B cell (primary cell): ENCODE measurements around the gene POLR1G. TPM values are rescaled to one million over a fixed set of nuclear protein-coding genes. Genes with fewer than 3 reads are reported as not detected.

ENCODE experiments used
- ATAC-seq: fragments of 200-7000 bp; cut with Tn5 transposase; one replicate; pipeline ENCODE4 v1.10.0; 2021; ENCODE audit warnings: low read depth, mild to moderate bottlenecking, moderate number of reproducible peaks, moderate library complexity
- CTCF ChIA-PET: fragments of 350-600 bp; sonication (Branson Sonifier 250); formaldehyde crosslinking; loops from one replicate; lab custom pipeline; 2021; ENCODE audit warnings: antibody characterized with exemption, inconsistent platforms; lab: Charles Lee
- POLR2A ChIA-PET: fragments of 350-600 bp; sonication (Branson Sonifier 250); formaldehyde crosslinking; loops from one replicate; lab custom pipeline; 2021; ENCODE audit warnings: antibody characterized with exemption; lab: Charles Lee
- DNase-seq: peaks from one replicate; pipeline ENCODE4 v3.0.0; 2013
- H2AFZ ChIP-seq: 2 replicates; pipeline ENCODE4 v1.6.1; 2012; ENCODE audit warnings: mild to moderate bottlenecking, low read depth, low read length; ENCODE audit not compliant: insufficient read depth, poor library complexity, severe bottlenecking
- H3K27ac ChIP-seq, 2 donors: 1 replicate in 1 of 2; 2 replicates in 1 of 2; pipeline ENCODE4 v1.5.1; 2012 to 2013; ENCODE audit warnings: low read length in 2 of 2, mild to moderate bottlenecking in 2 of 2, moderate library complexity in 1 of 2
- H3K27me3 ChIP-seq, 4 experiments: fragments of 200-600 bp in 1 of 4; sonication (generic) in 1 of 4; replicated peaks in 1 of 4; 1 replicate in 2 of 4; 2 replicates in 2 of 4; pipeline versions ENCODE4 v1.6.1 to v1.7.0; 2013 to 2016; ENCODE audit warnings: low read length in 3 of 4, mild to moderate bottlenecking in 2 of 4, mixed read lengths in 1 of 4, moderate library complexity in 1 of 4; ENCODE audit not compliant: insufficient read depth in 4 of 4, control insufficient read depth in 3 of 4; ENCODE audit errors: control extremely low read depth in 1 of 4
- H3K36me3 ChIP-seq, 2 experiments: replicated peaks in 1 of 2; 1 replicate in 1 of 2; 2 replicates in 1 of 2; pipeline versions ENCODE4 v1.6.1 to v1.7.1; 2013; ENCODE audit warnings: low read length in 1 of 2; ENCODE audit not compliant: insufficient read depth in 2 of 2, control insufficient read depth in 1 of 2; ENCODE audit errors: control extremely low read depth in 1 of 2, extremely low read depth in 1 of 2
- H3K4me1 ChIP-seq, 2 donors: fragments of 200-600 bp in 1 of 2; sonication (generic) in 1 of 2; 1 replicate in 1 of 2; 2 replicates in 1 of 2; pipeline versions ENCODE4 v1.5.1 to v1.6.1; 2013 to 2017; ENCODE audit warnings: low read length in 2 of 2; ENCODE audit not compliant: control insufficient read depth in 2 of 2, insufficient read depth in 2 of 2
- H3K4me2 ChIP-seq: replicated peaks from 2 replicates; pipeline ENCODE3; 2012; ENCODE audit warnings: mild to moderate bottlenecking, low read depth, low read length; ENCODE audit not compliant: poor library complexity, severe bottlenecking
- H3K4me3 ChIP-seq, 5 experiments: fragments of 200-600 bp in 1 of 5; sonication (generic) in 1 of 5; 1 replicate in 3 of 5; 2 replicates in 2 of 5; pipeline versions ENCODE4 v1.5.1 to v1.7.0; 2011 to 2016; ENCODE audit warnings: low read length in 4 of 5, mild to moderate bottlenecking in 4 of 5, low read depth in 2 of 5, control low read depth in 1 of 5, moderate library complexity in 1 of 5; ENCODE audit not compliant: insufficient read depth in 1 of 5; ENCODE audit errors: control extremely low read depth in 1 of 5, extremely low read depth in 1 of 5
- H3K79me2 ChIP-seq: fragments of 200-600 bp; sonication (generic); one replicate; pipeline ENCODE4 v1.6.0; 2016; ENCODE audit warnings: low read length; ENCODE audit not compliant: control insufficient read depth, insufficient read depth
- H3K9ac ChIP-seq: fragments of 200-600 bp; sonication (generic); 2 replicates; pipeline ENCODE4 v1.6.1; 2017; ENCODE audit warnings: mild to moderate bottlenecking, low read length, moderate library complexity
- H3K9me3 ChIP-seq, 3 donors: one replicate each; pipeline versions ENCODE4 v1.6.1 to v1.7.1; 2013; ENCODE audit warnings: low read length in 2 of 3; ENCODE audit not compliant: control insufficient read depth in 2 of 3, insufficient read depth in 1 of 3; ENCODE audit errors: control extremely low read depth in 1 of 3
- H4K20me1 ChIP-seq: 2 replicates; pipeline ENCODE4 v1.6.0; 2012; ENCODE audit warnings: mild to moderate bottlenecking, low read length; ENCODE audit not compliant: insufficient read depth, control insufficient read depth, poor library complexity, severe bottlenecking
- H3K27ac Mint-ChIP-seq: one replicate; pipeline ENCODE4 v1.8.0; 2021; ENCODE audit warnings: mixed read lengths
- H3K27me3 Mint-ChIP-seq: one replicate; pipeline ENCODE4 v1.8.0; 2021; ENCODE audit warnings: mixed read lengths
- H3K4me1 Mint-ChIP-seq: one replicate; pipeline ENCODE4 v1.8.0; 2021; ENCODE audit warnings: mixed read lengths
- H3K4me3 Mint-ChIP-seq: one replicate; pipeline ENCODE4 v1.8.0; 2021; ENCODE audit warnings: mixed read lengths
- H3K9me3 Mint-ChIP-seq: one replicate; pipeline ENCODE4 v1.8.0; 2022; ENCODE audit warnings: mixed read lengths; ENCODE audit not compliant: insufficient read depth
- EZH2 ChIP-seq: IDR thresholded peaks from 2 replicates; pipeline ENCODE4 v1.6.1; 2012; ENCODE audit warnings: borderline replicate concordance, low read depth, mild to moderate bottlenecking, moderate library complexity, low read length; ENCODE audit not compliant: insufficient read depth, poor library complexity, severe bottlenecking
- WGBS: methylation state at CpG from one replicate; pipeline ENCODE4 v1.1.5; 2013; ENCODE audit warnings: missing lambda C conversion rate; ENCODE audit not compliant: insufficient coverage; 5-methylcytosine and 5-hydroxymethylcytosine counted together
- intact Hi-C: fragments of 100-400 bp; cut with micrococcal nuclease; formaldehyde crosslinking; loops from one replicate; pipeline ENCODE4 v1.10.0; 2022
- polyA plus RNA-seq: library from polyadenylated mRNA; depleted of rRNA; stranded (reverse); fragments of >200 nt; gene quantifications from 2 replicates; pipeline ENCODE4 v1.2.3, GENCODE V29; 2012
- total RNA-seq, 2 donors: library from RNA; stranded (reverse); fragments of 120-200 nt in 1 of 2; gene quantifications; 1 replicate in 1 of 2; 2 replicates in 1 of 2; pipeline versions ENCODE4 v1.2.3 to v1.2.4, GENCODE V29; 2013 to 2022
- TF ChIP-seq, protein P1 (sequence below): fragments of 200-600 bp; IDR thresholded peaks from one replicate; pipeline ENCODE4 v1.8.0; 2022; ENCODE audit warnings: antibody characterized with exemption, mild to moderate bottlenecking

The POLR1G gene
- total and polyA plus RNA-seq, 2 donors (not counting 1 experiment from before 2014, with no cell fraction given): 2.1 to 4.3 TPM

DNA sequence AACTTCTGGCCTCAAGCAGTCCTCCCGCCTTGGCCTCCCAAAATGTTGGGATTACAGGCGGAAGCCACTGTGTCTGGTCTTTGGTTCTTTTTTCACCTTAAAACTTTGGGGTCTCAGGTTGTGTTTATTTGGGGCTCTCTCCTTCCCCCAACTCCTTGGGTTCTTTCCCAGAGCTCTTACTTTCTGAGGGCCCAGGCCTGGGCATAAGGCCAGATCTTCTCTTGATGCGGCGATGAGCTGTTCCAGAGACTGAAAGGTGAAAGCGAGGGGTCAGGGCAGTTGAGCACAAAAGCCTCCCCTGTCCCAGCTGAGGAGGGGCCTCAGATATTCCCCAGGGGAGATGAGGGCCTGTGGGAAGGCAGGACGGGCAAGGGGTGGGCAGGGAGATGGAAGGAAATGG lies 7.1 kb downstream of the POLR1G start:
- intact Hi-C loops: no loop called here
- WGBS: 95% methylated on average over 6 of the region's 6 CpGs
- H3K27ac ChIP-seq: no peak overlapping the region
- H3K27ac Mint-ChIP-seq: no peak overlapping the region
- H3K27me3 ChIP-seq: no peaks in the 10 kb centered on the region
- no peak overlapping the region for H3K9ac ChIP-seq
- peaks cover 3 to 33% of the 10 kb centered on the region in 2 experiments for H3K36me3 ChIP-seq
- ATAC-seq (no peak), DNase-seq (no peak)
- H3K4me3 Mint-ChIP-seq: no peak overlapping the region
- no peak overlapping the region for H2AFZ ChIP-seq
- H3K4me1 ChIP-seq: peaks cover under 1 to 9% of the 10 kb centered on the region in 2 donors
- peaks cover 4% of the 10 kb centered on the region for H4K20me1 ChIP-seq
- H3K4me1 Mint-ChIP-seq: peaks cover 10% of the 10 kb centered on the region
- H3K4me3 ChIP-seq: no peak overlapping the region
- H3K9me3 Mint-ChIP-seq: no peaks in the 10 kb centered on the region
- TF ChIP-seq EZH2: no peak
- TF ChIP-seq, protein P1, sequence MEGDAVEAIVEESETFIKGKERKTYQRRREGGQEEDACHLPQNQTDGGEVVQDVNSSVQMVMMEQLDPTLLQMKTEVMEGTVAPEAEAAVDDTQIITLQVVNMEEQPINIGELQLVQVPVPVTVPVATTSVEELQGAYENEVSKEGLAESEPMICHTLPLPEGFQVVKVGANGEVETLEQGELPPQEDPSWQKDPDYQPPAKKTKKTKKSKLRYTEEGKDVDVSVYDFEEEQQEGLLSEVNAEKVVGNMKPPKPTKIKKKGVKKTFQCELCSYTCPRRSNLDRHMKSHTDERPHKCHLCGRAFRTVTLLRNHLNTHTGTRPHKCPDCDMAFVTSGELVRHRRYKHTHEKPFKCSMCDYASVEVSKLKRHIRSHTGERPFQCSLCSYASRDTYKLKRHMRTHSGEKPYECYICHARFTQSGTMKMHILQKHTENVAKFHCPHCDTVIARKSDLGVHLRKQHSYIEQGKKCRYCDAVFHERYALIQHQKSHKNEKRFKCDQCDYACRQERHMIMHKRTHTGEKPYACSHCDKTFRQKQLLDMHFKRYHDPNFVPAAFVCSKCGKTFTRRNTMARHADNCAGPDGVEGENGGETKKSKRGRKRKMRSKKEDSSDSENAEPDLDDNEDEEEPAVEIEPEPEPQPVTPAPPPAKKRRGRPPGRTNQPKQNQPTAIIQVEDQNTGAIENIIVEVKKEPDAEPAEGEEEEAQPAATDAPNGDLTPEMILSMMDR: no peak
- no peak overlapping the region for H3K4me2 ChIP-seq
- H3K9me3 ChIP-seq: no peaks in the 10 kb centered on the region
- ChIA-PET CTCF (interaction anchor here (3.7 kb wide), 1 partner anchor 27 kb away, joined by 12 read pairs; no protein-coding TSS in a partner anchor), POLR2A (interaction anchor here (0.6 kb wide), 1 partner anchor 43 kb away, joined by 3 read pairs; no protein-coding TSS in a partner anchor)
- no peaks in the 10 kb centered on the region for H3K27me3 Mint-ChIP-seq
- peaks cover 18% of the 10 kb centered on the region for H3K79me2 ChIP-seq

DNA sequence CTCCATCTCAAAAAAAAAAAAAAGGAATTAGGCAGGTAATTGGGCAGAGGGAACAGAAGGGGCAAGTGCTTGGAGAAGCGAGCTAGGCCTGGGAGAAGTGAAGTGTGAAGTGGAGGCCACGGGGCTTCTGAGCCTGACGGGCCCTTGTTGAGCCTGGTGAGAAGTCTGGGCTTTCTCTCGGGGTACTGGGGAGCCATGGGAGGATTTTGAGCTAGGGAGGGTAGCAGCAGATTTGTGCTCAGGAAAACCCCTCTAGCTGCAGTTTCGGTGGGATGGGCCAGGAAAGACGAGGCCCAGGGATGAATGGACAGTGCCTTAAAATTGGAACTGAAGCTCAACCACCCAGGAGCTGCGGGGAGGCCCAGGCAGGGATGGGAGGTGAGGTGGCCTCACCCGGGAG lies 8.0 kb downstream of the POLR1G start:
- Histone ChIP-seq H3K27ac (no peak overlapping the region), H3K9ac (no peak overlapping the region), H3K79me2 (peaks cover 18% of the 10 kb centered on the region), H4K20me1 (peaks cover 4% of the 10 kb centered on the region), H2AFZ (no peak overlapping the region), H3K4me2 (no peak overlapping the region), H3K4me3 (no peak overlapping the region), H3K4me1 (peaks cover 10 to 15% of the 10 kb centered on the region in 2 donors), H3K36me3 (peaks cover 3 to 33% of the 10 kb centered on the region in 2 experiments), H3K9me3 (no peaks in the 10 kb centered on the region), H3K27me3 (no peaks in the 10 kb centered on the region)
- no peak overlapping the region for H3K4me3 Mint-ChIP-seq
- no peak for ATAC-seq
- ChIA-PET POLR2A (interaction anchor here (0.6 to 0.7 kb wide), 2 partner anchors 12 to 85 kb away, joined by 3 to 8 read pairs; no protein-coding TSS in a partner anchor), CTCF (interaction anchor here (0.7 to 1.3 kb wide), 4 partner anchors 11 to 64 kb away, joined by 3 to 5 read pairs (median 4); no protein-coding TSS in a partner anchor)
- intact Hi-C loops: no loop called here
- no peak overlapping the region for H3K27ac Mint-ChIP-seq
- no peaks in the 10 kb centered on the region for H3K27me3 Mint-ChIP-seq
- no peaks in the 10 kb centered on the region for H3K9me3 Mint-ChIP-seq
- 94% methylated on average over 8 of the region's 8 CpGs for WGBS
- peaks cover 14% of the 10 kb centered on the region for H3K4me1 Mint-ChIP-seq
- no peak for DNase-seq
- TF ChIP-seq EZH2: no peak
